Frontal cortex (tissue), 4 donors: Measurements from ENCODE around the gene ASF1B. TPM values are rescaled to one million over a fixed set of nuclear protein-coding genes. Genes with fewer than 3 reads are reported as not detected.

Experiments used
- DNase-seq, 2 donors: peaks; one replicate each; pipeline ENCODE4 v3.0.0; 2012; ENCODE audit warnings: low spot score in 2 of 2
- FAIRE-seq: peaks from 2 replicates; lab custom pipeline; 2012; peaks lifted over from hg19 to GRCh38; lab: Jason Lieb, UNC
- total RNA-seq: library from RNA; depleted of rRNA; stranded (reverse); fragments of >200 nt; gene quantifications from one replicate; pipeline ENCODE4 v1.2.3, GENCODE V29; 2014
- donor health status: control.
- donor health status: control.
- donor health status: control.

ASF1B gene
- total RNA-seq, 1 donor from 2014 or later, result 1.2 TPM

- no peak for FAIRE-seq
- DNase-seq, result no peak
Measured at GRCh38 chr19:14142262-14143190, 6.1 kb upstream of the ASF1B start.

GRCh38 chr19:14141041-14141440 is 4.7 kb upstream of the ASF1B start:
- no peak for FAIRE-seq
- DNase-seq, result no peak

GRCh38 chr19:14139944-14140343 is 3.6 kb upstream of the ASF1B start:
- DNase-seq, result no peak
- FAIRE-seq, result no peak

- FAIRE-seq (no peak), DNase-seq (peak in 1 of 2 donors; percentile 27)
Measured at GRCh38 chr19:14138576-14139265, 2.3 kb upstream of the ASF1B start.

- DNase-seq (no peak), FAIRE-seq (no peak)
Measured at GRCh38 chr19:14135985-14136508, 342 bp downstream of the ASF1B start.

GRCh38 chr19:14135355-14135754 is 1.0 kb downstream of the ASF1B start:
- DNase-seq (no peak), FAIRE-seq (no peak)

- no peak for FAIRE-seq
- DNase-seq, result no peak
Measured at GRCh38 chr19:14127929-14128509, 8.4 kb downstream of the ASF1B start.

- FAIRE-seq, result no peak
- no peak for DNase-seq
Measured at GRCh38 chr19:14127176-14127575, 9.2 kb downstream of the ASF1B start.

GRCh38 chr19:14122924-14123323 is 13.5 kb downstream of the ASF1B start:
- FAIRE-seq (no peak), DNase-seq (no peak)

- FAIRE-seq, result no peak
- no peak for DNase-seq
Measured at GRCh38 chr19:14120497-14120780, 15.9 kb downstream of the ASF1B start.

- no peak for DNase-seq
- FAIRE-seq, result no peak
Measured at GRCh38 chr19:14119644-14120496, 16.5 kb downstream of the ASF1B start.

GRCh38 chr19:14119146-14119545 is 17.2 kb downstream of the ASF1B start:
- no peak for FAIRE-seq
- DNase-seq, result no peak

- FAIRE-seq (no peak), DNase-seq (peak in 1 of 2 donors; percentile 57)
Measured at GRCh38 chr19:14118165-14119051, 18.0 kb downstream of the ASF1B start.

- FAIRE-seq, result no peak
- DNase-seq, result peak; percentile 99 to 100
Measured at GRCh38 chr19:14117668-14118164, 18.7 kb downstream of the ASF1B start, which contains the start of gene PRKACA. Gene PRKACA (minus strand): TSS chr19:14117762. CDS start chr19:14117547, 215 bp downstream.

- DNase-seq, result no peak
- no peak for FAIRE-seq
Measured at GRCh38 chr19:14116918-14117578, 19.3 kb downstream of the ASF1B start.

GRCh38 chr19:14116525-14116917 is 19.9 kb downstream of the ASF1B start:
- no peak for DNase-seq
- no peak for FAIRE-seq

GRCh38 chr19:14115756-14116155 is 20.6 kb downstream of the ASF1B start:
- FAIRE-seq, result no peak
- DNase-seq, result no peak

- DNase-seq (no peak), FAIRE-seq (no peak)
Measured at GRCh38 chr19:14114854-14115253, 21.5 kb downstream of the ASF1B start.
